Measurements from ENCODE around the gene INMT.
"Not testable (repeated sequence)": the region's sequence is repeated elsewhere in the genome, so short reads cannot be mapped to it uniquely, and the experiment has no call there.

INMT gene

DNA sequence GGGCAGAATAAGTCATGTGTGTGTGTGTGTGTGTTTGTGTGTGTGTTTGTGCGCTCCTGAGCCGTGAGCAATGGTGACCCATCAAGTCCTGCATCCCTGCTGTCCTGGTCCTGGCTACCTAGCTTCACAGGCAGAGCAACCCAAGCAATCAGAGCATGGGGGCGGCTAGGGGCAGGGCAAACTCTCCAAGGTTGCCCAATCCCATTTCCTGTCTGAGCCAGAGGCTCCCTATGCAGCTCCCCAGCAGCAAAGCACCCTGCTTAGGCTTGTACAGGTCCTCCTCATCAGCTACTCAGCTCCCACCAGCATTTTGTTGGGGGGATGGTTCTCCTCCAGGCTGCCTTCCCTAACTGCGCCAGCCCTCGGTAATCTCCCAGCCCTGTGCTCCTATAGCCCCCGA lies 38.5 kb upstream of the INMT start:
- H3F3A ChIP-seq (ENCODE audit: insufficient read depth, low read length): no peaks in the 10 kb centered on the region
- no peak overlapping the region for H3K9ac ChIP-seq (ENCODE audit: low read length)
- H2AFZ ChIP-seq (ENCODE audit: low read length): no peak overlapping the region
- TF ChIP-seq EZH2 (optimal IDR thresholded peaks at IDR 0.05; ENCODE audit: low read depth, low read length): no peak
- TF ChIP-seq, protein P1, sequence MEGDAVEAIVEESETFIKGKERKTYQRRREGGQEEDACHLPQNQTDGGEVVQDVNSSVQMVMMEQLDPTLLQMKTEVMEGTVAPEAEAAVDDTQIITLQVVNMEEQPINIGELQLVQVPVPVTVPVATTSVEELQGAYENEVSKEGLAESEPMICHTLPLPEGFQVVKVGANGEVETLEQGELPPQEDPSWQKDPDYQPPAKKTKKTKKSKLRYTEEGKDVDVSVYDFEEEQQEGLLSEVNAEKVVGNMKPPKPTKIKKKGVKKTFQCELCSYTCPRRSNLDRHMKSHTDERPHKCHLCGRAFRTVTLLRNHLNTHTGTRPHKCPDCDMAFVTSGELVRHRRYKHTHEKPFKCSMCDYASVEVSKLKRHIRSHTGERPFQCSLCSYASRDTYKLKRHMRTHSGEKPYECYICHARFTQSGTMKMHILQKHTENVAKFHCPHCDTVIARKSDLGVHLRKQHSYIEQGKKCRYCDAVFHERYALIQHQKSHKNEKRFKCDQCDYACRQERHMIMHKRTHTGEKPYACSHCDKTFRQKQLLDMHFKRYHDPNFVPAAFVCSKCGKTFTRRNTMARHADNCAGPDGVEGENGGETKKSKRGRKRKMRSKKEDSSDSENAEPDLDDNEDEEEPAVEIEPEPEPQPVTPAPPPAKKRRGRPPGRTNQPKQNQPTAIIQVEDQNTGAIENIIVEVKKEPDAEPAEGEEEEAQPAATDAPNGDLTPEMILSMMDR (IDR thresholded peaks at IDR 0.05; ENCODE audit: low read length): no peak
- TF ChIP-seq EZH2phosphoT487 (IDR thresholded peaks at IDR 0.05; ENCODE audit: low read length): no peak
- no peaks in the 10 kb centered on the region for H3K4me1 ChIP-seq (ENCODE audit: low read length)
- H4K20me1 ChIP-seq (ENCODE audit: insufficient read depth, low read length): no peaks in the 10 kb centered on the region
- no peak for DNase-seq
- H3K36me3 ChIP-seq (replicated peaks; ENCODE audit: insufficient read depth, low read length): no peaks in the 10 kb centered on the region
- H3K79me2 ChIP-seq (ENCODE audit: low read length): no peaks in the 10 kb centered on the region
- H3K27ac ChIP-seq (ENCODE audit: low read length): no peak overlapping the region
- H3K4me3 ChIP-seq (ENCODE audit: low read length): no peak overlapping the region
- no peaks in the 10 kb centered on the region for H3K9me2 ChIP-seq (replicated peaks; ENCODE audit: insufficient read depth, low read length)
- no peaks in the 10 kb centered on the region for H3K9me3 ChIP-seq (replicated peaks; ENCODE audit: insufficient read depth, low read length)
- H3K27me3 ChIP-seq (replicated peaks; ENCODE audit: insufficient read depth, low read length): no peaks in the 10 kb centered on the region
- H3K4me2 ChIP-seq (ENCODE audit: low read depth, low read length): no peak overlapping the region

DNA sequence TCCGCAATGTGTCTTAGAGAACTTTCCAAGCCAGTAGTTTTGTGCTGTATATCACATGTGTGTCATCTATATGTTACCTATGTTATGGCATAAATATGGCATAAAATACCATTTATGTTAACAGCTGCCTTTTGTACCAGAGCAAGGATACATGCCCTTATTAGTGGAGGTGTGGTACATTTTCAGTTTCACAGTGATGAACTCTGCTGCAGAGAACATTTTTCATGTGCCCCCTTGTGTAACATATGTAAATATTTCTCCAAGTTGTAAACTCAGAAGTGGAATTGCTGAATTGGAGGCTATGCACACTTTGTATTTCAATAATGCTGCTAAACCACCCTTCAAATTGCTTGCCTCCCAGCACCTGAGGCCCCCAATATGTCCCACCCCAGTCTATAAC lies 37.8 kb upstream of the INMT start:
- no peak overlapping the region for H3K9ac ChIP-seq (ENCODE audit: low read length)
- no peak overlapping the region for H3K4me2 ChIP-seq (ENCODE audit: low read depth, low read length)
- H3K9me3 ChIP-seq (replicated peaks; ENCODE audit: insufficient read depth, low read length): no peaks in the 10 kb centered on the region
- H3F3A ChIP-seq (ENCODE audit: insufficient read depth, low read length): no peaks in the 10 kb centered on the region
- H3K4me1 ChIP-seq (ENCODE audit: low read length): no peaks in the 10 kb centered on the region
- no peaks in the 10 kb centered on the region for H3K9me2 ChIP-seq (replicated peaks; ENCODE audit: insufficient read depth, low read length)
- H4K20me1 ChIP-seq (ENCODE audit: insufficient read depth, low read length): no peaks in the 10 kb centered on the region
- no peaks in the 10 kb centered on the region for H3K36me3 ChIP-seq (replicated peaks; ENCODE audit: insufficient read depth, low read length)
- no peak for DNase-seq
- no peak overlapping the region for H3K4me3 ChIP-seq (ENCODE audit: low read length)
- no peak overlapping the region for H3K27ac ChIP-seq (ENCODE audit: low read length)
- no peaks in the 10 kb centered on the region for H3K79me2 ChIP-seq (ENCODE audit: low read length)
- H3K27me3 ChIP-seq (replicated peaks; ENCODE audit: insufficient read depth, low read length): no peaks in the 10 kb centered on the region
- TF ChIP-seq, protein P1 (IDR thresholded peaks at IDR 0.05; ENCODE audit: low read length): no peak
- TF ChIP-seq EZH2phosphoT487 (IDR thresholded peaks at IDR 0.05; ENCODE audit: low read length) (no peak), EZH2 (optimal IDR thresholded peaks at IDR 0.05; ENCODE audit: low read depth, low read length) (no peak)
- no peak overlapping the region for H2AFZ ChIP-seq (ENCODE audit: low read length)

DNA sequence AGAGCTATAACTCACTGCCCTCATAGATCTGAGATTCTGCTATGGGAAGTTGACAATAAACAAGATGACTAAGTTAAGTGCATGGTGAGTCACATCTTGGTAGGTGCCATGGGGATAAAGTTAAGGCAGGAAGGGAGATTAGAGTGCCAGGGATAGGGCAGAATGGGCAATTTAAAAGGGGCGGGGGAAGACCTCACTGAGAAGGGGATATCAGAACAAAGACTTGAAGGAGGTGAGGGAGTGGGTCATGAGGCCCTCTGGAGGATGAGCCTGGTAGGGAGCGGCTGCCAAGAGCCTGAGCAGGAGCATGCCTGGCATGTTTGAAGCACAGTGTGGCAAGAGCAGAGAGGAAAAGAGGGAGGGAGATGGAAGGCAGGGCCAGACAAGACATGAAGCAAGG lies 34.8 kb upstream of the INMT start:
- Histone ChIP-seq H2AFZ (ENCODE audit: low read length) (no peak overlapping the region), H3K27me3 (replicated peaks; ENCODE audit: insufficient read depth, low read length) (no peaks in the 10 kb centered on the region), H3K79me2 (ENCODE audit: low read length) (no peaks in the 10 kb centered on the region), H3F3A (ENCODE audit: insufficient read depth, low read length) (no peaks in the 10 kb centered on the region), H3K36me3 (replicated peaks; ENCODE audit: insufficient read depth, low read length) (no peaks in the 10 kb centered on the region), H3K4me1 (ENCODE audit: low read length) (no peaks in the 10 kb centered on the region), H3K27ac (ENCODE audit: low read length) (no peak overlapping the region), H4K20me1 (ENCODE audit: insufficient read depth, low read length) (no peaks in the 10 kb centered on the region), H3K9me3 (replicated peaks; ENCODE audit: insufficient read depth, low read length) (no peaks in the 10 kb centered on the region), H3K9me2 (replicated peaks; ENCODE audit: insufficient read depth, low read length) (no peaks in the 10 kb centered on the region), H3K9ac (ENCODE audit: low read length) (no peak overlapping the region), H3K4me2 (ENCODE audit: low read depth, low read length) (no peak overlapping the region), H3K4me3 (ENCODE audit: low read length) (no peak overlapping the region)
- TF ChIP-seq EZH2 (optimal IDR thresholded peaks at IDR 0.05; ENCODE audit: low read depth, low read length): no peak
- TF ChIP-seq, protein P1 (IDR thresholded peaks at IDR 0.05; ENCODE audit: low read length): no peak
- TF ChIP-seq EZH2phosphoT487 (IDR thresholded peaks at IDR 0.05; ENCODE audit: low read length): no peak
- DNase-seq: no peak

DNA sequence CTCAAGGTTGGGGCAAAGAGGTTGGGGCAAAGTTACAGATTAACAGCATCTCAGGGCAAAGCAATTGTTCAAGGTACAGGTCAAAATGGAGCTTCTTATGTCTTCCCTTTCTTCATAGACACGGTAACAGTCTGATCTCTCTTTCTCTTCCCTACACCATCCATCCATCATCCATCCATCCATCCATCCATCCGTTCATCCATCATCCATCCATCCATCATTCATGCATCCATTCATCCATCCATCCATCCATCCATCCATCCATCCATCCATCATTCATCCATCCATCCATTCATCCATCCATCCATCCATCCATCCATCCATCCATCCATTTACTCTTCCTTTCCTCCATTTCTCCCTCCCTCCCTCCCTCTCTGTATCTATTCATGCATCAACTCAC lies 32.5 kb upstream of the INMT start:
- not testable (repeated sequence) for H3K9me3 ChIP-seq (replicated peaks; ENCODE audit: insufficient read depth, low read length); H3K79me2 ChIP-seq (ENCODE audit: low read length); H3K4me2 ChIP-seq (ENCODE audit: low read depth, low read length); H2AFZ ChIP-seq (ENCODE audit: low read length); DNase-seq; H3K27me3 ChIP-seq (replicated peaks; ENCODE audit: insufficient read depth, low read length); H3K27ac ChIP-seq (ENCODE audit: low read length); H3K9me2 ChIP-seq (replicated peaks; ENCODE audit: insufficient read depth, low read length); H3K4me3 ChIP-seq (ENCODE audit: low read length); H3K4me1 ChIP-seq (ENCODE audit: low read length); H4K20me1 ChIP-seq (ENCODE audit: insufficient read depth, low read length); H3K9ac ChIP-seq (ENCODE audit: low read length); H3F3A ChIP-seq (ENCODE audit: insufficient read depth, low read length); H3K36me3 ChIP-seq (replicated peaks; ENCODE audit: insufficient read depth, low read length)
